Uterus (tissue), 4 donors: ENCODE measurements around the gene SERPINB10. TPM values are rescaled to one million over a fixed set of nuclear protein-coding genes. Genes with fewer than 3 reads are reported as not detected.
"Not testable (repeated sequence)": the region's sequence is repeated elsewhere in the genome, so short reads cannot be mapped to it uniquely, and the experiment has no call there.

ENCODE experiments used
- DNase-seq, 2 donors: peaks; one replicate each; pipeline ENCODE4 v3.0.0-alpha.2; 2019 to 2020
- H3K27ac ChIP-seq, 2 donors: fragments of 200-600 bp; sonication (generic); 1 replicate in 1 of 2; 2 replicates in 1 of 2; pipeline ENCODE4 v1.5.1; 2016 to 2018
- H3K27me3 ChIP-seq, 2 donors: fragments of 200-600 bp; sonication (generic); one replicate each; pipeline ENCODE4 v1.5.1; 2018 to 2019; ENCODE audit warnings: control low read depth in 1 of 2
- H3K36me3 ChIP-seq, 2 donors: fragments of 200-600 bp; sonication (generic); one replicate each; pipeline ENCODE4 v1.5.1; 2019; ENCODE audit warnings: control low read depth in 1 of 2
- H3K4me1 ChIP-seq, 2 donors: fragments of 200-600 bp; sonication (generic); one replicate each; pipeline ENCODE4 v1.5.1; 2018 to 2019; ENCODE audit warnings: control low read depth in 1 of 2
- H3K4me3 ChIP-seq, 2 donors: fragments of 200-600 bp; sonication (generic); 1 replicate in 1 of 2; 2 replicates in 1 of 2; pipeline ENCODE4 v1.5.1; 2018 to 2019; ENCODE audit warnings: mild to moderate bottlenecking in 1 of 2
- H3K9me3 ChIP-seq, 2 donors: fragments of 200-600 bp; sonication (generic); one replicate each; pipeline ENCODE4 v1.5.1; 2019; ENCODE audit warnings: control low read depth in 1 of 2
- CTCF ChIP-seq, 4 experiments: fragments of 200-600 bp in 2 of 4; fragments of 450-650 bp in 2 of 4; sonication (generic) in 2 of 4; IDR thresholded peaks; one replicate each; pipeline ENCODE4 v1.5.1; 2016 to 2019; ENCODE audit warnings: antibody characterized with exemption in 4 of 4, mild to moderate bottlenecking in 2 of 4, moderate library complexity in 1 of 4
- POLR2A ChIP-seq, 2 donors: fragments of 450-650 bp; IDR thresholded peaks; one replicate each; pipeline ENCODE4 v1.6.1; 2016; ENCODE audit warnings: antibody characterized with exemption in 2 of 2, mild to moderate bottlenecking in 1 of 2, moderate library complexity in 1 of 2
- intact Hi-C: fragments of 100-400 bp; cut with DNase I; formaldehyde crosslinking; loops from one replicate; pipeline ENCODE4 v1.15.1; 2023; ENCODE audit warnings: low total_unique reads
- total RNA-seq, 4 donors: library from RNA; depleted of rRNA in 3 of 4; stranded (reverse); fragments of >200 nt in 3 of 4; gene quantifications; one replicate each; pipeline versions ENCODE4 v1.1.0 to v1.2.4, GENCODE V29; 2014 to 2023
- donor health status: DM: yes; HTN: yes; CAD: no.

SERPINB10 gene
- total RNA-seq, 4 donors from 2014 or later, result not detected

DNA sequence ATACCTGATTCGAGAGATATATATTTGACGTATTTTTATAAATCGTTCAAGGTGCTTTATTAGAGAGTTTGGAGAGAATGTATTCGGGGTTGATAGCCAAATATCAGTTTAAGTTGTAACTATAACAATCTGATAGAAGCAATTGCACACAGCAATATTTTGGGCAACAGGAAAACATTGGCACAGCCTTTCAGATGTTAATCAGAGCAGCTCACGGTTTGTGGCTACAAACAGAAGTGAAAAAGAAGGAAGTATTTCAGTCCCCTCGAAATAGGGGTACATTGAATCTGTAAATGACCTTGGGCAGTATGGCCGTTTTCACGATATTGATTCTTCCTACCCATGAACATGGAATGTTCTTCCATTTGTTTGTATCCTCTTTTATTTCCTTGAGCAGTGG is 20.6 kb downstream of the SERPINB10 start:
- no peaks in the 10 kb centered on the region for H3K4me1 ChIP-seq
- H3K27ac ChIP-seq, result no peak overlapping the region
- DNase-seq, result no peak
- no peaks in the 10 kb centered on the region for H3K27me3 ChIP-seq
- H3K4me3 ChIP-seq, result no peak overlapping the region
- no peak for TF ChIP-seq CTCF (IDR thresholded peaks at IDR 0.05)
- TF ChIP-seq POLR2A (IDR thresholded peaks at IDR 0.05), result no peak
- no peaks in the 10 kb centered on the region for H3K36me3 ChIP-seq
- intact Hi-C loops, result no loop called here
- no peaks in the 10 kb centered on the region for H3K9me3 ChIP-seq

DNA sequence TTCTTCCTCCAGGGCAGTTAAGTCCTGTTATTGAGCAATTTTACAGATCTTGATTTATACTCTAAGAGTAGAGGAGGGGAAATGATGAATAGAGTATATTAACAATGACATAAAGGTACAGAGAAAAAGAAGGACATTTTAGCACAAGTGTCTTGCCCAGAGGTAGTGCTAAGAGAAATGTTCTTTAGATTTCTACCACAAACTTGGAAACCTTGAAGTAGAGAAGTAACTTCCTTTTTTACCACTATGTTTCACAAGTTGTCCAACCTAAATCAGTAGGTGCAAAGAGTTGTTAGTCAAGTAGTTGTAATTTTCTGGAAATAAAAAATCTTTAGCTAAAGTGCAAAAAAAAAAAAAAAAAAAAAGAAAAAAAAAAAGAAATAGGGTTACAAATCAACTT is 21.6 kb downstream of the SERPINB10 start:
- H3K4me1 ChIP-seq, H3K27ac ChIP-seq, DNase-seq, H3K27me3 ChIP-seq, H3K4me3 ChIP-seq, H3K9me3 ChIP-seq, intact Hi-C loops, H3K36me3 ChIP-seq: not testable (repeated sequence)

- Histone ChIP-seq H3K4me1 (no peaks in the 10 kb centered on the region), H3K4me3 (no peak overlapping the region), H3K27ac (no peak overlapping the region), H3K9me3 (no peaks in the 10 kb centered on the region), H3K27me3 (no peaks in the 10 kb centered on the region), H3K36me3 (no peaks in the 10 kb centered on the region)
- no peak for TF ChIP-seq POLR2A (IDR thresholded peaks at IDR 0.05)
- TF ChIP-seq CTCF (IDR thresholded peaks at IDR 0.05), result no peak
- intact Hi-C loops, result no loop called here
- no peak for DNase-seq
Measured at GRCh38 chr18:63930773-63931354, 23.1 kb downstream of the SERPINB10 start.

- H3K4me1 ChIP-seq, result no peaks in the 10 kb centered on the region
- peak; percentile 56 to 59 for DNase-seq
- no peaks in the 10 kb centered on the region for H3K9me3 ChIP-seq
- H3K4me3 ChIP-seq, result peak overlapping the region; percentile 18 to 32
- TF ChIP-seq POLR2A (IDR thresholded peaks at IDR 0.05), result no peak
- TF ChIP-seq CTCF (IDR thresholded peaks at IDR 0.05), result peak; percentile 37 to 59 (median 47)
- no peaks in the 10 kb centered on the region for H3K27me3 ChIP-seq
- no peaks in the 10 kb centered on the region for H3K36me3 ChIP-seq
- H3K27ac ChIP-seq, result no peak overlapping the region
- intact Hi-C loops, result no loop called here
Measured at GRCh38 chr18:63936156-63936931, 28.6 kb downstream of the SERPINB10 start.

DNA sequence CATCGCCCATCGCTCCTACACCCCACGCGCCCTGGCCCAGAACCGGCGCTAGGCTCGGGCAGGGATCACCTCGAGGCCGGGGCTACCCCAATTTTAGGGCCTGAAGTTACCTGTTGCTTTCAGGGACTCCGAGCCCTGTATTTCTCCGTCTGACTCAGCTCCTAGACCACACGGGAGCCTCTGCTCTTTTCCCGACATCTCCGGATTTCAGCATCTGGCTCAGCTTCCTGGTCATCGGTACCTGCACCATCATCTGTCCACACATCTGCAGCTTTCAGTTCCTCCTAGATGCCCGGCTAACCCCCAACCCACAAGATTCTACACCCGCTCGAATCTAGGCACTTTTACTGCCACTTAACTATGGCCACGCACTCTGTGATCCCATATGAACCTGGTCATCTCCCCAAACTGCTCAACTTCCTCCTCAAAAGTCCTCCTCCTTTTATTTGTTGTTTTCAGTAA is 29.2 kb downstream of the SERPINB10 start:
- H3K27me3 ChIP-seq, result no peaks in the 10 kb centered on the region
- intact Hi-C loops, result no loop called here
- no peak for TF ChIP-seq POLR2A (IDR thresholded peaks at IDR 0.05)
- no peak for TF ChIP-seq CTCF (IDR thresholded peaks at IDR 0.05)

More for the DNA sequence above, 29.2 kb downstream of the SERPINB10 start:
- Histone ChIP-seq H3K4me3 (peak overlapping the region in 1 of 2 donors; percentile 32), H3K27ac (no peak overlapping the region), H3K4me1 (no peaks in the 10 kb centered on the region), H3K36me3 (no peaks in the 10 kb centered on the region), H3K9me3 (no peaks in the 10 kb centered on the region)
- no peak for DNase-seq
